ENCODE measurements around the gene UBE2E3. TPM values are rescaled to one million over a fixed set of nuclear protein-coding genes. Genes with fewer than 3 reads are reported as not detected.

Gene UBE2E3
- total RNA-seq, 1 donor from 2014 or later = 33.8 TPM

- H3K9me3 ChIP-seq = no peaks in the 10 kb centered on the region
- H3K4me1 ChIP-seq = peaks cover 5% of the 10 kb centered on the region
- no peaks in the 10 kb centered on the region for H3K27me3 ChIP-seq
- no peaks in the 10 kb centered on the region for H3K36me3 ChIP-seq
- no peak for TF ChIP-seq CTCF (IDR thresholded peaks at IDR 0.05)
- no peak overlapping the region for H3K27ac ChIP-seq
- DNase-seq (no peak), ATAC-seq (no peak)
- intact Hi-C loops (cut with DNase I) = no loop called here
- H3K4me3 ChIP-seq = no peak overlapping the region
Measured at GRCh38 chr2:181111059-181111458, 130.7 kb downstream of the UBE2E3 start.

GRCh38 chr2:181112916-181113315 is 132.5 kb downstream of the UBE2E3 start:
- TF ChIP-seq CTCF (IDR thresholded peaks at IDR 0.05) = no peak
- H3K27ac ChIP-seq = no peak overlapping the region
- H3K4me3 ChIP-seq = no peak overlapping the region
- no peaks in the 10 kb centered on the region for H3K36me3 ChIP-seq
- H3K9me3 ChIP-seq = no peaks in the 10 kb centered on the region
- ATAC-seq = no peak
- no peak for DNase-seq
- no peaks in the 10 kb centered on the region for H3K27me3 ChIP-seq
- H3K4me1 ChIP-seq = no peaks in the 10 kb centered on the region
- intact Hi-C loops (cut with DNase I) = no loop called here
